ENCODE data around the gene KERA. TPM values are rescaled to one million over a fixed set of nuclear protein-coding genes. Genes with fewer than 3 reads are reported as not detected.
A peak's percentile ranks its signal among the peaks of the same experiment; 100 is the strongest.

The KERA gene
- polyA plus RNA-seq, 1 donor (not counting 4 experiments of a cell fraction or from before 2014, with no cell fraction given): not detected

DNA sequence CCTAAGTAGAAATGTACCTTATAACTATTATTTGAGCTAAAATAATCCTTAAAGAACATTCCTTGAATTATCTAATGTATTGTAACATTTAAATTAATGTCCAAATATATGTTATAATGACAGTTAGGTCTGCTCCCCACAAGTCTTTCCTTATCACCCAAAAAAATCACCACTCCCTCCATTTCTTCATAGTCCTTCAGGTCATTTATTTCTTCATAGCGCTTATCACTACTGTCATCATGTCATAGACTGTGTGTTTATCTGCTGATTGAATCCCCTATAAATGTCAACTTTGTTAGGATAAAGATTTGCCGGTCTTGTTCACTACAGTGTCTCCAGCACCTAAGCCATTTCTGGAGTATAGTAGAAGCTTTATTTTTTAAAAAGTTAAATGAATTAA is 41.5 kb upstream of the KERA start:
- Histone ChIP-seq H3K9ac (ENCODE audit: control insufficient read depth, extremely low read depth, insufficient read depth, low read length) (no peak overlapping the region), H3K4me2 (ENCODE audit: control insufficient read depth, extremely low read depth, insufficient read depth, low read depth, low read length) (no peak overlapping the region), H3K27ac (ENCODE audit: control insufficient read depth, insufficient read depth, low read length) (no peak overlapping the region), H3K27me3 (ENCODE audit: control insufficient read depth, extremely low read depth, insufficient read depth, low read length) (no peaks in the 10 kb centered on the region), H3K9me1 (ENCODE audit: control insufficient read depth, extremely low read depth, insufficient read depth, low read length) (no peaks in the 10 kb centered on the region), H3K79me2 (ENCODE audit: control insufficient read depth, insufficient read depth, low read length) (no peaks in the 10 kb centered on the region), H4K20me1 (ENCODE audit: control insufficient read depth, extremely low read depth, insufficient read depth, low read length) (no peaks in the 10 kb centered on the region), H3K9me3 (ENCODE audit: control insufficient read depth, low read depth, low read length) (no peaks in the 10 kb centered on the region), H3K4me3 (ENCODE audit: control insufficient read depth in 2 of 3, extremely low read depth in 1 of 3, insufficient read depth in 2 of 3, low read depth in 1 of 3, low read length in 3 of 3) (no peak overlapping the region), H3K36me3 (ENCODE audit: control insufficient read depth in 2 of 2, extremely low read depth in 1 of 2, insufficient read depth in 2 of 2, low read length in 2 of 2) (no peaks in the 10 kb centered on the region), H3K4me1 (ENCODE audit: control insufficient read depth, extremely low read depth, insufficient read depth, low read length) (peaks cover 6% of the 10 kb centered on the region), H2AFZ (ENCODE audit: control insufficient read depth, low read length) (no peak overlapping the region)
- DNase-seq (ENCODE audit: low read depth, low spot score) (no peak), FAIRE-seq (no peak)
- dilution Hi-C loops (cut with MboI; ENCODE audit: extremely low pct_ligation_motif_present, low sequenced_read_pairs): no loop called here
- no peak for TF ChIP-seq EZH2 (IDR thresholded peaks at IDR 0.05; ENCODE audit: low read length)
- TF ChIP-seq, protein P1, sequence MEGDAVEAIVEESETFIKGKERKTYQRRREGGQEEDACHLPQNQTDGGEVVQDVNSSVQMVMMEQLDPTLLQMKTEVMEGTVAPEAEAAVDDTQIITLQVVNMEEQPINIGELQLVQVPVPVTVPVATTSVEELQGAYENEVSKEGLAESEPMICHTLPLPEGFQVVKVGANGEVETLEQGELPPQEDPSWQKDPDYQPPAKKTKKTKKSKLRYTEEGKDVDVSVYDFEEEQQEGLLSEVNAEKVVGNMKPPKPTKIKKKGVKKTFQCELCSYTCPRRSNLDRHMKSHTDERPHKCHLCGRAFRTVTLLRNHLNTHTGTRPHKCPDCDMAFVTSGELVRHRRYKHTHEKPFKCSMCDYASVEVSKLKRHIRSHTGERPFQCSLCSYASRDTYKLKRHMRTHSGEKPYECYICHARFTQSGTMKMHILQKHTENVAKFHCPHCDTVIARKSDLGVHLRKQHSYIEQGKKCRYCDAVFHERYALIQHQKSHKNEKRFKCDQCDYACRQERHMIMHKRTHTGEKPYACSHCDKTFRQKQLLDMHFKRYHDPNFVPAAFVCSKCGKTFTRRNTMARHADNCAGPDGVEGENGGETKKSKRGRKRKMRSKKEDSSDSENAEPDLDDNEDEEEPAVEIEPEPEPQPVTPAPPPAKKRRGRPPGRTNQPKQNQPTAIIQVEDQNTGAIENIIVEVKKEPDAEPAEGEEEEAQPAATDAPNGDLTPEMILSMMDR (optimal IDR thresholded peaks at IDR 0.05 in 1 of 3, IDR thresholded peaks at IDR 0.05 in 1 of 3, conservative IDR thresholded peaks at IDR 0.05 in 1 of 3; ENCODE audit: extremely low read depth in 1 of 3, insufficient read depth in 2 of 3, low read length in 3 of 3): no peak

DNA sequence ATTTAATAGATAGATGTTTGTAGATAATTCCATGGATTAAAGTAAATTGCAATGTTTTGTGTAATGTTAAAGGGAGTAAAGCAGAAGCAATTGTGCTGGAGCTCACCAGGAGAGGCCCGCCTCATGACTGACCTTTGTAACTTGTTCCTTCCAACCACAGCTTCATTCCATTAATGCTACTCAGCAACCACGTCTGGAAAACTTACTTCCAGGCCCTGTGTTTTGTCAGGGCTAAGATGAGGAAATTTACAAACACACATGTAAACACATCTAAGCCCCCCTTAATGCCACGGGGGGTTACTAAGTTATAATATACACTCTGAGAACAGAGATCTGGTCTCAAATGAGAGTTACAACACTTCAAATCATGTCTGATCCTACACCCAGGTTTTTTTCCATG is 41.1 kb upstream of the KERA start:
- H3K9me1 ChIP-seq (ENCODE audit: control insufficient read depth, extremely low read depth, insufficient read depth, low read length): no peaks in the 10 kb centered on the region
- no peaks in the 10 kb centered on the region for H3K27me3 ChIP-seq (ENCODE audit: control insufficient read depth, extremely low read depth, insufficient read depth, low read length)
- H2AFZ ChIP-seq (ENCODE audit: control insufficient read depth, low read length): no peak overlapping the region
- FAIRE-seq (peak; percentile 71), DNase-seq (ENCODE audit: low read depth, low spot score) (no peak)
- TF ChIP-seq, protein P1 (optimal IDR thresholded peaks at IDR 0.05 in 1 of 3, IDR thresholded peaks at IDR 0.05 in 1 of 3, conservative IDR thresholded peaks at IDR 0.05 in 1 of 3; ENCODE audit: extremely low read depth in 1 of 3, insufficient read depth in 2 of 3, low read length in 3 of 3): no peak
- no peak for TF ChIP-seq EZH2 (IDR thresholded peaks at IDR 0.05; ENCODE audit: low read length)
- H3K36me3 ChIP-seq (ENCODE audit: control insufficient read depth in 2 of 2, extremely low read depth in 1 of 2, insufficient read depth in 2 of 2, low read length in 2 of 2): no peaks in the 10 kb centered on the region
- no peaks in the 10 kb centered on the region for H3K9me3 ChIP-seq (ENCODE audit: control insufficient read depth, low read depth, low read length)
- no peaks in the 10 kb centered on the region for H3K79me2 ChIP-seq (ENCODE audit: control insufficient read depth, insufficient read depth, low read length)
- dilution Hi-C loops (cut with MboI; ENCODE audit: extremely low pct_ligation_motif_present, low sequenced_read_pairs): no loop called here
- H3K9ac ChIP-seq (ENCODE audit: control insufficient read depth, extremely low read depth, insufficient read depth, low read length): no peak overlapping the region
- no peak overlapping the region for H3K4me3 ChIP-seq (ENCODE audit: control insufficient read depth in 2 of 3, extremely low read depth in 1 of 3, insufficient read depth in 2 of 3, low read depth in 1 of 3, low read length in 3 of 3)
- H3K27ac ChIP-seq (ENCODE audit: control insufficient read depth, insufficient read depth, low read length): no peak overlapping the region
- H3K4me2 ChIP-seq (ENCODE audit: control insufficient read depth, extremely low read depth, insufficient read depth, low read depth, low read length): no peak overlapping the region
- no peaks in the 10 kb centered on the region for H4K20me1 ChIP-seq (ENCODE audit: control insufficient read depth, extremely low read depth, insufficient read depth, low read length)
- peaks cover 6% of the 10 kb centered on the region for H3K4me1 ChIP-seq (ENCODE audit: control insufficient read depth, extremely low read depth, insufficient read depth, low read length)
